SU-DHL-6 (cell line): ENCODE data around the gene LDLRAD3.

Experiments
- H2AFZ ChIP-seq: fragments of 200-600 bp; sonication (generic); 2 replicates; pipeline ENCODE4 v1.6.1; 2014; ENCODE audit warnings: low read depth, mild to moderate bottlenecking, moderate library complexity, mixed read lengths, antibody characterized with exemption, low read length; ENCODE audit not compliant: severe bottlenecking
- H3F3A ChIP-seq: fragments of 200-600 bp; shearing (Covaris generic); 2 replicates; pipeline ENCODE4 v1.6.0; 2016; ENCODE audit warnings: antibody characterized with exemption, mild to moderate bottlenecking; ENCODE audit not compliant: insufficient read depth
- H3K27ac ChIP-seq: fragments of 200-600 bp; sonication (generic); 2 replicates; pipeline ENCODE4 v1.5.1; 2016; ENCODE audit warnings: low read depth, mild to moderate bottlenecking, low read length, moderate library complexity, mixed read lengths
- H3K27me3 ChIP-seq: fragments of 200-600 bp; sonication (generic), shearing (Covaris generic); 2 replicates; pipeline ENCODE4 v1.6.0; 2014; ENCODE audit warnings: mild to moderate bottlenecking, low read length
- H3K36me3 ChIP-seq: fragments of 200-600 bp; sonication (generic); 2 replicates; pipeline ENCODE4 v1.6.1; 2014; ENCODE audit warnings: mild to moderate bottlenecking, low read length, mixed read lengths
- H3K4me2 ChIP-seq: fragments of 300-600, 200-600 bp; shearing (Covaris generic), sonication (generic); 2 replicates; pipeline ENCODE4 v1.6.0; 2014; ENCODE audit warnings: low read length, low read depth, mild to moderate bottlenecking; ENCODE audit not compliant: poor library complexity, severe bottlenecking
- H3K4me3 ChIP-seq: fragments of 200-600 bp; sonication (generic); 2 replicates; pipeline ENCODE4 v1.5.1; 2014; ENCODE audit warnings: antibody characterized with exemption, low read length, mild to moderate bottlenecking, mixed read lengths; ENCODE audit not compliant: insufficient read depth, poor library complexity, severe bottlenecking
- H3K79me2 ChIP-seq: fragments of 200-600 bp; sonication (generic); 2 replicates; pipeline ENCODE4 v1.6.1; 2014; ENCODE audit warnings: mild to moderate bottlenecking, low read length, moderate library complexity; ENCODE audit not compliant: insufficient read depth
- H3K9ac ChIP-seq: fragments of 200-600 bp; sonication (generic); 2 replicates; pipeline ENCODE4 v1.7.0; 2014; ENCODE audit warnings: mild to moderate bottlenecking, low read length
- H3K9me2 ChIP-seq: fragments of 200-600 bp; sonication (generic); replicated peaks from 2 replicates; pipeline ENCODE4 v1.6.1; 2014; ENCODE audit warnings: low read length; ENCODE audit not compliant: insufficient read depth
- H3K9me3 ChIP-seq: fragments of 200-600 bp; sonication (generic); 2 replicates; pipeline ENCODE4 v1.6.1; 2014; ENCODE audit warnings: low read length, mixed read lengths; ENCODE audit not compliant: insufficient read depth
- H4K20me1 ChIP-seq: fragments of 200-600 bp; sonication (generic); 2 replicates; pipeline ENCODE4 v1.6.1; 2014; ENCODE audit warnings: low read depth, mild to moderate bottlenecking, antibody characterized with exemption, low read length, moderate library complexity, mixed read lengths
- EZH2phosphoT487 ChIP-seq: fragments of 200-600 bp; sonication (generic), shearing (Covaris generic); conservative IDR thresholded peaks from 2 replicates; pipeline ENCODE4 v1.6.1; 2018; ENCODE audit warnings: mild to moderate bottlenecking, antibody characterized with exemption, low read length, moderate library complexity, mixed read lengths
- TF ChIP-seq, protein P1 (sequence below): fragments of 200-600 bp; sonication (generic); IDR thresholded peaks from one replicate; pipeline ENCODE4 v1.5.1; 2017; ENCODE audit warnings: antibody characterized with exemption, mild to moderate bottlenecking, low read length, moderate library complexity; ENCODE audit not compliant: insufficient read depth, poor library complexity, severe bottlenecking

The LDLRAD3 gene

DNA sequence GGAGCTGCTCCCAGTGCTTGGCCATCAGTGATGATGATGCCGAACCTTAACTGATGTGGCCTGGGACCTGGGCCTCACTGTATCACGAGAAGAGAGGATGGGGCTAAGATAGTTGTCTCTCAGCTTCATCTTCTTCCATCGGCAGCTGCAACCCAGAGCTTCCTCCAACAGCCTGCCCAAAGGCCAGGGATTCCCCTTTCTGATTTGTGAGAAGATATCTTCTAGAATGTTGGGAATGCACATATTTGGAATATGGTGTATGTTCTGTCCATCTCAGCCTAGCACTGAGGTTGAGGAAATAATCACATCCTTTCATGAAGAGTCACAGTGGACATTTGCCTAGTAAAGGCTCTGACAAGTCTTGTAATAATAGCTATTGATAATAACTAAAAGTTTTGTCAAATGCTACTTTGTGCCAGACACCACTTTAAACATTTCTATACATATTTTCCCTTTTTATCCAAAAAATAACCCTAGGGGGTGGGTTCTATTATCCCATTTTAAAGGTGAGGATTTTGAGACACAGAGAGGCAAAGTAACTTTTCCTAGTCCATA, 272.3 kb downstream of the LDLRAD3 start:
- no peak overlapping the region for H3K27ac ChIP-seq
- peaks cover 10% of the 10 kb centered on the region for H3K9me3 ChIP-seq
- H3K4me2 ChIP-seq = no peak overlapping the region
- no peaks in the 10 kb centered on the region for H3K36me3 ChIP-seq
- H3F3A ChIP-seq = no peaks in the 10 kb centered on the region
- H4K20me1 ChIP-seq = no peaks in the 10 kb centered on the region
- no peaks in the 10 kb centered on the region for H3K79me2 ChIP-seq
- no peaks in the 10 kb centered on the region for H3K9me2 ChIP-seq
- no peak overlapping the region for H3K4me3 ChIP-seq
- no peak overlapping the region for H2AFZ ChIP-seq
- no peak for TF ChIP-seq EZH2phosphoT487
- TF ChIP-seq, protein P1, sequence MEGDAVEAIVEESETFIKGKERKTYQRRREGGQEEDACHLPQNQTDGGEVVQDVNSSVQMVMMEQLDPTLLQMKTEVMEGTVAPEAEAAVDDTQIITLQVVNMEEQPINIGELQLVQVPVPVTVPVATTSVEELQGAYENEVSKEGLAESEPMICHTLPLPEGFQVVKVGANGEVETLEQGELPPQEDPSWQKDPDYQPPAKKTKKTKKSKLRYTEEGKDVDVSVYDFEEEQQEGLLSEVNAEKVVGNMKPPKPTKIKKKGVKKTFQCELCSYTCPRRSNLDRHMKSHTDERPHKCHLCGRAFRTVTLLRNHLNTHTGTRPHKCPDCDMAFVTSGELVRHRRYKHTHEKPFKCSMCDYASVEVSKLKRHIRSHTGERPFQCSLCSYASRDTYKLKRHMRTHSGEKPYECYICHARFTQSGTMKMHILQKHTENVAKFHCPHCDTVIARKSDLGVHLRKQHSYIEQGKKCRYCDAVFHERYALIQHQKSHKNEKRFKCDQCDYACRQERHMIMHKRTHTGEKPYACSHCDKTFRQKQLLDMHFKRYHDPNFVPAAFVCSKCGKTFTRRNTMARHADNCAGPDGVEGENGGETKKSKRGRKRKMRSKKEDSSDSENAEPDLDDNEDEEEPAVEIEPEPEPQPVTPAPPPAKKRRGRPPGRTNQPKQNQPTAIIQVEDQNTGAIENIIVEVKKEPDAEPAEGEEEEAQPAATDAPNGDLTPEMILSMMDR = no peak
- H3K9ac ChIP-seq = no peak overlapping the region
- no peaks in the 10 kb centered on the region for H3K27me3 ChIP-seq

- H3K79me2 ChIP-seq = no peaks in the 10 kb centered on the region
- H3K27me3 ChIP-seq = no peaks in the 10 kb centered on the region
- H3K36me3 ChIP-seq = no peaks in the 10 kb centered on the region
- no peak for TF ChIP-seq EZH2phosphoT487
- TF ChIP-seq, protein P1 = no peak
- H3K4me3 ChIP-seq = no peak overlapping the region
- no peaks in the 10 kb centered on the region for H3K9me2 ChIP-seq
- H3K9me3 ChIP-seq = peaks cover 10% of the 10 kb centered on the region
- H3K4me2 ChIP-seq = no peak overlapping the region
- no peaks in the 10 kb centered on the region for H3F3A ChIP-seq
- no peak overlapping the region for H3K9ac ChIP-seq
- no peak overlapping the region for H3K27ac ChIP-seq
- H4K20me1 ChIP-seq = no peaks in the 10 kb centered on the region
- no peak overlapping the region for H2AFZ ChIP-seq
Observed at GRCh38 chr11:36218283-36218921, 274.5 kb downstream of the LDLRAD3 start.

- H3K4me2 ChIP-seq = no peak overlapping the region
- no peaks in the 10 kb centered on the region for H3K36me3 ChIP-seq
- H3K79me2 ChIP-seq = no peaks in the 10 kb centered on the region
- H3K9me2 ChIP-seq = no peaks in the 10 kb centered on the region
- H3K27me3 ChIP-seq = no peaks in the 10 kb centered on the region
- H3K4me3 ChIP-seq = no peak overlapping the region
- no peak for TF ChIP-seq EZH2phosphoT487
- TF ChIP-seq, protein P1 = no peak
- peaks cover 10% of the 10 kb centered on the region for H3K9me3 ChIP-seq
- no peak overlapping the region for H3K9ac ChIP-seq
- H4K20me1 ChIP-seq = no peaks in the 10 kb centered on the region
- no peaks in the 10 kb centered on the region for H3F3A ChIP-seq
- no peak overlapping the region for H3K27ac ChIP-seq
- no peak overlapping the region for H2AFZ ChIP-seq
Observed at GRCh38 chr11:36219996-36220395, 276.1 kb downstream of the LDLRAD3 start.
